Upper lobe of left lung (tissue), 4 donors: Measurements from ENCODE around the gene MED13L.

Experiments used
- EP300 ChIP-seq, 4 donors: sonication (generic); formaldehyde crosslinking; IDR thresholded peaks; one replicate each; pipeline ENCODE4 v1.5.1; 2017; ENCODE audit warnings: antibody characterized with exemption in 4 of 4, control low read depth in 2 of 4
- POLR2A ChIP-seq, 4 donors: fragments of 450-650 bp; IDR thresholded peaks; one replicate each; pipeline ENCODE4 v1.5.1; 2016 to 2017; ENCODE audit warnings: antibody characterized with exemption in 4 of 4, mild to moderate bottlenecking in 2 of 4
- POLR2AphosphoS5 ChIP-seq, 2 donors: sonication (generic); formaldehyde crosslinking; IDR thresholded peaks; one replicate each; pipeline ENCODE4 v1.5.1; 2017; ENCODE audit warnings: antibody characterized with exemption in 2 of 2
- TF ChIP-seq, protein P1 (sequence below), 6 experiments: fragments of 450-650 bp in 4 of 6; fragments of 200-600 bp in 2 of 6; sonication (generic) in 2 of 6; IDR thresholded peaks; one replicate each; pipeline ENCODE4 v1.5.1; 2016 to 2019; ENCODE audit warnings: antibody characterized with exemption in 6 of 6

DNA sequence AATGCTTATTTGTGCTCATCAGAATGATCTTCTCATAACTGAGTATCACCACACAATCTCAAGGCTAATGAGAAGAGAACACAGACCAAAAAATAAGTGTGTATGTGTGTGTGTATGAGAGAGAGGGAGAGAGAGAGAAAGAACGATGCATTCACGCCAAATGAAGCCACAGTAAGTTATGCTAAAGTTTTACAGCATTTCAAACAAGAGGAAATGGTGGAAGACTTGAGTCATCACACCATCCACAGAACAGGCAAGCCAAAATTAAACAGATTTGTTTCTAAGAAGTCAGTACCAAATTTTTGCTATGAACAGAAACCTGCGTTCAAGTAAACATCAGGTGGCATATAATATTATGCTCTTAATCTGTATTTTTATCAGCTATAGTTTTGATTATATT lies 141.2 kb downstream of the MED13L start:
- TF ChIP-seq, protein P1, sequence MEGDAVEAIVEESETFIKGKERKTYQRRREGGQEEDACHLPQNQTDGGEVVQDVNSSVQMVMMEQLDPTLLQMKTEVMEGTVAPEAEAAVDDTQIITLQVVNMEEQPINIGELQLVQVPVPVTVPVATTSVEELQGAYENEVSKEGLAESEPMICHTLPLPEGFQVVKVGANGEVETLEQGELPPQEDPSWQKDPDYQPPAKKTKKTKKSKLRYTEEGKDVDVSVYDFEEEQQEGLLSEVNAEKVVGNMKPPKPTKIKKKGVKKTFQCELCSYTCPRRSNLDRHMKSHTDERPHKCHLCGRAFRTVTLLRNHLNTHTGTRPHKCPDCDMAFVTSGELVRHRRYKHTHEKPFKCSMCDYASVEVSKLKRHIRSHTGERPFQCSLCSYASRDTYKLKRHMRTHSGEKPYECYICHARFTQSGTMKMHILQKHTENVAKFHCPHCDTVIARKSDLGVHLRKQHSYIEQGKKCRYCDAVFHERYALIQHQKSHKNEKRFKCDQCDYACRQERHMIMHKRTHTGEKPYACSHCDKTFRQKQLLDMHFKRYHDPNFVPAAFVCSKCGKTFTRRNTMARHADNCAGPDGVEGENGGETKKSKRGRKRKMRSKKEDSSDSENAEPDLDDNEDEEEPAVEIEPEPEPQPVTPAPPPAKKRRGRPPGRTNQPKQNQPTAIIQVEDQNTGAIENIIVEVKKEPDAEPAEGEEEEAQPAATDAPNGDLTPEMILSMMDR (IDR thresholded peaks at IDR 0.05): no peak
- TF ChIP-seq POLR2AphosphoS5 (IDR thresholded peaks at IDR 0.05) (no peak), POLR2A (IDR thresholded peaks at IDR 0.05) (no peak), EP300 (IDR thresholded peaks at IDR 0.05) (no peak)
